NCI-H510A treated with DMSO at 0.1 percent for 48 hours (cell line): ENCODE results near the gene TBL1XR1.

ENCODE experiments used
- DNase-seq: peaks from one replicate; lab custom pipeline; 2025; lab: John Stamatoyannopoulos, UW

TBL1XR1 gene

GRCh38 chr3:177061369-177061768 lies 135.9 kb downstream of the TBL1XR1 start:
- DNase-seq, result no peak

GRCh38 chr3:177060492-177060891 lies 136.8 kb downstream of the TBL1XR1 start:
- no peak for DNase-seq

GRCh38 chr3:177058648-177059047 lies 138.6 kb downstream of the TBL1XR1 start:
- DNase-seq, result no peak

- no peak for DNase-seq
These were observed 139.5 kb downstream of the TBL1XR1 start for GRCh38 chr3:177057768-177058167.

- peak; percentile 26 for DNase-seq
These were observed 140.4 kb downstream of the TBL1XR1 start for GRCh38 chr3:177056927-177057326.

- no peak for DNase-seq
These were observed 141.4 kb downstream of the TBL1XR1 start for GRCh38 chr3:177055605-177056571.

- no peak for DNase-seq
These were observed 144.2 kb downstream of the TBL1XR1 start for GRCh38 chr3:177053107-177053506.

- peak; percentile 61 for DNase-seq
These were observed 145.9 kb downstream of the TBL1XR1 start for GRCh38 chr3:177051411-177051810.

- DNase-seq, result peak; percentile 74
These were observed 146.6 kb downstream of the TBL1XR1 start for GRCh38 chr3:177050501-177051237.

GRCh38 chr3:177045767-177046166 lies 151.5 kb downstream of the TBL1XR1 start:
- DNase-seq, result no peak

GRCh38 chr3:177045222-177045621 lies 152.1 kb downstream of the TBL1XR1 start:
- DNase-seq, result no peak

- DNase-seq, result no peak
These were observed 155.3 kb downstream of the TBL1XR1 start for GRCh38 chr3:177041730-177042551.

GRCh38 chr3:177041021-177041729 lies 156.1 kb downstream of the TBL1XR1 start:
- peak; percentile 50 for DNase-seq

GRCh38 chr3:177039490-177040274 lies 157.6 kb downstream of the TBL1XR1 start:
- no peak for DNase-seq

- DNase-seq, result no peak
These were observed 160.0 kb downstream of the TBL1XR1 start for GRCh38 chr3:177037241-177037640.

- DNase-seq, result peak; percentile 79
These were observed 161.6 kb downstream of the TBL1XR1 start for GRCh38 chr3:177035676-177036075.

- no peak for DNase-seq
These were observed 162.3 kb downstream of the TBL1XR1 start for GRCh38 chr3:177034832-177035475.

- DNase-seq, result no peak
These were observed 170.6 kb downstream of the TBL1XR1 start for GRCh38 chr3:177026505-177027277.

GRCh38 chr3:177015881-177016280 lies 181.4 kb downstream of the TBL1XR1 start:
- no peak for DNase-seq
